Measurements from ENCODE around the gene PLCB3.

The PLCB3 gene

DNA sequence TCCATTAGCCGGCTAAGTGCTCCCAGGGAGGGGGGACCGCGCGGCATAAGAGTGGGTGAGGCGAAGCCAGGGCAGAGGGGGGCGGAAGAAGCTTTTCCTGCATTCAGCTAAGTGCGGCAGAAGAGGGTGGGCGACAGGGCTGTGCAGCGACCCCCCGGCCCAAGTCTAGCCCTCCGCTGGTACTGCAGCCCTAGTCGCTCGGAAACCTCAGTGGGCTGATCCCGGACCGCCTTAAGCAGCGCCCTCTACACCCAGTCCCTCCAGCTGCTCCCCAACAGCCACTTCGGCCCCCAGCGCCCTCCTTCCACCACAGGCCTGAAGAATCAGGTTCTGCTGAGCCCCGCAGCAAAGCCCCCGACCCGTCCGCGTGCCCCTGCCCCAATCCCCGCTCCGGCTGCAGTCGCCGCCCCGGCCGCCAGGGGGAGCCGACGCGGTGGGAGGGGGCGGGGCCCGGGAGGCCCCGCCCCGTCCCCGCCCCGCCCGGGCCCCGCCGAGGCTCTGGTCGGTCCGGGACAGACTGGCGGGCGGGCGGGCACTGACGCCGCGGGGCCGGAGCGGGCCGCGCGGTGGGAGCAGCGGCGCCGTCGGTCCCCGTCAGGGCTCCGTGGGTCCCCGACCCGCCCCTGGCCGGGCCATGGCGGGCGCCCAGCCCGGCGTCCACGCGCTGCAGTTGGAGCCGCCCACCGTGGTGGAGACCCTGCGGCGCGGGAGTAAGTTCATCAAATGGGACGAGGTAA, at the start of gene PLCB3:
PLCB3 (plus strand) TSS at position 515 of the 737 bp plus-strand sequence; CDS start at position 635, 120 bp downstream.
- Mint-ChIP-seq H3K27me3 (ENCODE audit: low read depth) (no peaks in the 10 kb centered on the region), H3K9me3 (no peaks in the 10 kb centered on the region), H3K4me3 (peak within 1 kb of the TSS; percentile 89), H3K27ac (peak within 1 kb of the TSS; percentile 71), H3K4me1 (ENCODE audit: low read depth) (peaks cover 21% of the 10 kb centered on the region), H3K36me3 (ENCODE audit: low read depth) (peaks cover 2% of the 10 kb centered on the region)

GRCh38 chr11:64201543-64201942, 49.8 kb upstream of the PLCB3 start:
- no peaks in the 10 kb centered on the region for H3K27me3 Mint-ChIP-seq (ENCODE audit: low read depth)
- no peak overlapping the region for H3K4me3 Mint-ChIP-seq
- H3K36me3 Mint-ChIP-seq (ENCODE audit: low read depth) = peaks cover 57% of the 10 kb centered on the region
- H3K9me3 Mint-ChIP-seq = no peaks in the 10 kb centered on the region
- no peak overlapping the region for H3K27ac Mint-ChIP-seq
- H3K4me1 Mint-ChIP-seq (ENCODE audit: low read depth) = peaks cover 20% of the 10 kb centered on the region

DNA sequence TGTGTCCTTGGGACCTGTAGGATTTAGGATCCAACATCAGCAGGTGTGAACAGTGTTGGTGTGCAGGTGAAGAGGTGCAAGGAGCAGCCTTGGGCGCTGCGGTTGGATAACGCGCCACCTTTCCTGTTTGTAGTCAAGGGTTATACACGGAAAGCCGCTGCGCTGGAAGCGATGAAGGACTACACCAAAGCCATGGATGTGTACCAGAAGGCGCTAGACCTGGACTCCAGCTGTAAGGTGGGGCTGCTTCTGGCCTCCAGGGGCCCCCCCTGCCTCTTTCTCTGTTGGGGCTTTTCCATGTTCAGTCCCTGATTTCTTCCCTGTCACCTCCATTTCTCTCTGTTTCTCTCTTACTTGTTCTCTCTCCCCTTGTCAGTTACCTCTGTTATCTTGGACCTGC, 48.3 kb upstream of the PLCB3 start:
- H3K4me1 Mint-ChIP-seq (ENCODE audit: low read depth) = peaks cover 22% of the 10 kb centered on the region

DNA sequence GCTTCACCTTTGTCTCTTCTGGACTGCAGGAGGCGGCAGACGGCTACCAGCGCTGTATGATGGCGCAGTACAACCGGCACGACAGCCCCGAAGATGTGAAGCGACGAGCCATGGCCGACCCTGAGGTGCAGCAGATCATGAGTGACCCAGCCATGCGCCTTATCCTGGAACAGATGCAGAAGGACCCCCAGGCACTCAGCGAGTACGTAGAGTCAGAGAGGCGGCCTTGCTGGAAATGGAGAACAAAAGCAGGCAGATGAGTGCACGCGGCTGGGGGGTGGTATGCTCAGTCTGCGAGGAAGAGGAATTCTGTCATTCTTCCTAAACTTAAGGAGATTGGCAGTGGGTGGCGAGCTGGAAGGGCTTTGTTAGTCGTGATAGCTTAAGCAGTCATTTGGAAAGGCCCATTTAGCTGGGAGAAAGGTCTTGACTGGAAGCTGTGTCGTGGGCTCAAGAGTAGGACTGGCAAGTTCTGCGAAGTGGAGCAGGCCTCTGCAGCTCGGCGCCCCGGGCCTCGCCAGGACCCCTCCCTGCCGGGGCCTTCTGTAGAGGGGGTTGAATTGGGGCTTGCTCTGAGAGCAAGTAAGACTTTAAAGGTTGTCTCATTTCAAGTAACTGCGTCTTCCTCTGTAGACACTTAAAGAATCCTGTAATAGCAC, 47.8 kb upstream of the PLCB3 start:
- no peaks in the 10 kb centered on the region for H3K27me3 Mint-ChIP-seq (ENCODE audit: low read depth)
- peak overlapping the region; percentile 3 for H3K27ac Mint-ChIP-seq
- H3K9me3 Mint-ChIP-seq = no peaks in the 10 kb centered on the region
- peak overlapping the region; percentile 28 for H3K4me3 Mint-ChIP-seq
- peaks cover 22% of the 10 kb centered on the region for H3K4me1 Mint-ChIP-seq (ENCODE audit: low read depth)
- H3K36me3 Mint-ChIP-seq (ENCODE audit: low read depth) = peaks cover 56% of the 10 kb centered on the region

More for the DNA sequence above, 48.3 kb upstream of the PLCB3 start:
- no peaks in the 10 kb centered on the region for H3K27me3 Mint-ChIP-seq (ENCODE audit: low read depth)
- H3K4me3 Mint-ChIP-seq = no peak overlapping the region
- peak overlapping the region; percentile 3 for H3K27ac Mint-ChIP-seq
- H3K9me3 Mint-ChIP-seq = no peaks in the 10 kb centered on the region
- H3K36me3 Mint-ChIP-seq (ENCODE audit: low read depth) = peaks cover 56% of the 10 kb centered on the region

DNA sequence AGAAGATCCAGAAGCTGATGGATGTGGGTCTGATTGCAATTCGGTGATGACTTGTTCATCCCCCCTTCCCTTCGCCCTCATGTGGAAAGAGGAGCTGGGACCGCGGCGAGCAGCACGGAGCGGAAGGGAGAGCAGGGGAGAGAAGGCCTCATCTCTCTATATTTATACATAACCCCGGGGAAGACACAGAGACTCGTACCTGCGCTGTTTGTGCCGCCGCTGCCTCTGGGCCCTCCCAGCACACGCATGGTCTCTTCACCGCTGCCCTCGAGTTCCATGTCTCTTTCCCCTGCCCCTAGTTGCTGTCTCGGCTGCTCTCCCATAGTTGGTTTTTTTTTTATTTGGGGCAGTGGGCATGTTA, 47.3 kb upstream of the PLCB3 start:
- H3K4me3 Mint-ChIP-seq = peak overlapping the region; percentile 28
- no peaks in the 10 kb centered on the region for H3K9me3 Mint-ChIP-seq
- peaks cover 25% of the 10 kb centered on the region for H3K4me1 Mint-ChIP-seq (ENCODE audit: low read depth)
- H3K27me3 Mint-ChIP-seq (ENCODE audit: low read depth) = no peaks in the 10 kb centered on the region
- peak overlapping the region; percentile 88 for H3K27ac Mint-ChIP-seq
- H3K36me3 Mint-ChIP-seq (ENCODE audit: low read depth) = peaks cover 59% of the 10 kb centered on the region

DNA sequence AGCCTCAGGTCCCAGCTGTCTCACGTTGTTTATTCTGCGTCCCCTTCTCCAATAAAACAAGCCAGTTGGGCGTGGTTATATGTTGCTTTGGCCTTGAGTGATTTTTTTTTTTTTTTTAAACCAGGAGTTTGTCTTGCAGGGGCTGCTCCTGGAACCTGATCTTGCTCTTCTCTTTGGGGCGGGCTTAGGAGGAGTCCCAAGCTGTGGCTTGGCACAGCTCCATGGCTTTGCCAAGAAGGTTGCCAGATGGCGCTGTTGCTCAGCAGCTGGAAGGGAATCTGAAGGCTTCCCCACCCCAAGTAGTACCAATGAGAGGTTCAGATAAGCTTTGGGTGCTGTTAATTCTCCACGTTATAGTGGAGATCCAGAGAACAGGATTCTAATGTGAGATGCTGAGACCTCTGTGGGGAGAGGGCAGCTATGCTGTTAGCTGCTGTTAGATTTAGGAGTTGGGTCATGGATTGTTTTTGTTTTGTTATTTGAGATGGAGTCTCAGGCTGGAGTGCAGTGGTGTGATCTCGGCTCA, 46.8 kb upstream of the PLCB3 start:
- Mint-ChIP-seq H3K36me3 (ENCODE audit: low read depth) (peaks cover 62% of the 10 kb centered on the region), H3K9me3 (no peaks in the 10 kb centered on the region), H3K27me3 (ENCODE audit: low read depth) (no peaks in the 10 kb centered on the region), H3K4me1 (ENCODE audit: low read depth) (peaks cover 28% of the 10 kb centered on the region), H3K4me3 (peak overlapping the region; percentile 70), H3K27ac (peak overlapping the region; percentile 88)

DNA sequence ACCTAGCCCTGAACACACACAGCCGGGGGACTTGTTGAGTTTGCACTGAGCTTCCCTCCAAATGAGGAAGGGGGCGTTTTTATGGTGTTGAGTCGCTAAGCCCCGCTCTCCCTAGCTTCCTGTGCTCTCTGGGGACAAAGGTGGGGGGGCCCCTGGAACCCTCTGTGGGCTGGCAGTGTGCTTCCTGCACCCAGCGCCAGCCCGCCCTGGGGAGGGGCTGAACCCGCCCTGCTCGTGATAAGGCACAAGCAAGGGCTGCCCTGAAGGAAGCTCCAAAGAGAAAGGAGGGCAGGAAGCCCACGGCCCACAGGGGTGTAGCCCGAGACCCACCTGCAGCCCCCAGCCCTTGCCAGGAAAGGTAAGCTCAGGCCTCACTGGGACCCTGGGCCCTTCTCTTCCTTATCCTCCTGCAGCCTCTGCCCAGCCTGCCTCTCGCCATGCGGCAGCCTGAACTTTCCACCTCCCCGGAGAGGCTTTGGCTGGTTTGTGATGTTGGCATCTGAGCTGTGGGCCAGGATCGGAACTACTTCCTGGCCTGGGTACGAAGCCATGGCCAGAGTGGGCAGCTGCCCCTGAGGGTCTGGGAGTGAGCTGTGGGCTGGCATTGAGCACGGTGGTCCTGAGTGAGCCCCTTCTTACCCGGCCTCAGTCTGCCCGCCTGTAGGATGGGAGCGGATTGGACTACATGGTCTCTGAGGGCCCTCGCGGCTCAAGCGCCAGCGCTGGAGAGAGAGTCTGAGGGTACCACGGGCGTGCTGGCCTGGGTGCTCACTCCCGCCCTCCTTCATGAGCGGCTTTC, 44.7 kb upstream of the PLCB3 start, which contains the start of gene FERMT3:
FERMT3 (plus strand) TSS at position 265 of the 799 bp plus-strand sequence. CDS start 644 bp downstream, outside the sequence.
- Mint-ChIP-seq H3K9me3 (no peaks in the 10 kb centered on the region), H3K4me3 (peak within 1 kb of the TSS; percentile 90), H3K27ac (peak within 1 kb of the TSS; percentile 95), H3K27me3 (ENCODE audit: low read depth) (no peaks in the 10 kb centered on the region), H3K36me3 (ENCODE audit: low read depth) (peaks cover 55% of the 10 kb centered on the region), H3K4me1 (ENCODE audit: low read depth) (peaks cover 28% of the 10 kb centered on the region)

- H3K4me1 Mint-ChIP-seq (ENCODE audit: low read depth) = peaks cover 32% of the 10 kb centered on the region
- peak overlapping the region; percentile 95 for H3K27ac Mint-ChIP-seq
- H3K4me3 Mint-ChIP-seq = peak overlapping the region; percentile 90
- H3K27me3 Mint-ChIP-seq (ENCODE audit: low read depth) = no peaks in the 10 kb centered on the region
- H3K36me3 Mint-ChIP-seq (ENCODE audit: low read depth) = peaks cover 59% of the 10 kb centered on the region
- H3K9me3 Mint-ChIP-seq = no peaks in the 10 kb centered on the region
Measured at GRCh38 chr11:64207256-64208085, 43.9 kb upstream of the PLCB3 start.

- H3K4me1 Mint-ChIP-seq (ENCODE audit: low read depth) = peaks cover 33% of the 10 kb centered on the region
- no peaks in the 10 kb centered on the region for H3K27me3 Mint-ChIP-seq (ENCODE audit: low read depth)
- peak overlapping the region; percentile 95 for H3K27ac Mint-ChIP-seq
- peaks cover 53% of the 10 kb centered on the region for H3K36me3 Mint-ChIP-seq (ENCODE audit: low read depth)
- peak overlapping the region; percentile 90 for H3K4me3 Mint-ChIP-seq
- H3K9me3 Mint-ChIP-seq = no peaks in the 10 kb centered on the region
Measured at GRCh38 chr11:64208086-64208795, 43.1 kb upstream of the PLCB3 start.

DNA sequence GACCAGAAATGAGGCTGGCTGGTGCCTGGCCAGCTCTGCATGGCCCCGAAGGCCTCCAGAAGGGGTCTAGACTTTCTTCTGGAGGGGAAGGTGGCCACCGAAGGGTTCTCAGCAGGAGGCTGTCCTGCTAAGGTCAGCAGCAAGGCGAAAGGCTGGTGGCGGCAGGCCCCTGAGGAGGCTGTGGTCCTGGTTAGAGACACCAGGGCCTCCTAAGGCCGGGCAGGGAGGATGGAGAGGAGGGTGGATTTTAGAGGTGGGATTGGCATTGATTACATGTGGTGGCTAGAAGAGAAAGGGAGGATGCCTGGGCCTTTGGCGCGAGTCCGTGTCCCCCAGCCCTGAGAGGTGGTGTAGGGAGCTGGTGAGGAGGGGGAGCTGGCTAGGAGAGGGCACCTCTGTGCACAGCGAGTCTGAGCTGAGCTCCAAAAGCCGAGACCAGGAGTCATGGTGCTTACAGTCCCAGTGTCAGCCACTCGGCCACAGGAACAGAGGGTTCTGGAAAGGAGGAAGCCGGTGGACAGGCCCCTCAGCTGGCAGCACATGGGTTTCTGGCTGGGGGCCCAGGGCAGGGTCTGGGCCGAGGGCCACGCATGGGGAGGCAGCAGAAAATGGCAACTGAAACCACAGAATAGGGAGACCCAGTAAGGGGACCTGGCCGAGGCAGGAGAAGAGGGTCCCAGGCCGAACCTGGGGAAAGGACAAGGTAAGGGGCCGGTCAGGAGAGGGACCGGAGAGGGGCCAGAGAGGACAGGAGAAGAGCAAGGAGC, 42.4 kb upstream of the PLCB3 start:
- peaks cover 50% of the 10 kb centered on the region for H3K36me3 Mint-ChIP-seq (ENCODE audit: low read depth)
- peaks cover 29% of the 10 kb centered on the region for H3K4me1 Mint-ChIP-seq (ENCODE audit: low read depth)
- peak overlapping the region; percentile 67 for H3K27ac Mint-ChIP-seq
- peak overlapping the region; percentile 65 for H3K4me3 Mint-ChIP-seq
- H3K9me3 Mint-ChIP-seq = no peaks in the 10 kb centered on the region
- H3K27me3 Mint-ChIP-seq (ENCODE audit: low read depth) = no peaks in the 10 kb centered on the region

DNA sequence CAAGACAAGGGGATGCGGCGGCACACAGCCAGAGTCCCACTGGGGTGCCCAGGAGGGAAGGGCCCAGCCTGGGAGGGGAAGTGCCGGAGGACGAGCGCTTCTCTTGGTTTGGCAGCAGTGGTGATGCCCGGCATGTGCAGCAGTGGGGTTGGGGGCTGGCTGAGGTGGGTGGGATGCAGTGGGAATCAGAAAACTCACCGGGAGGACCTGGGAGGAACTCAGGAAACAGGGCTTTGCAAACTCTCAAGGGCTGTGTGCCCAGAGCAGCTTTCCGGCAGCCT, 41.8 kb upstream of the PLCB3 start:
- Mint-ChIP-seq H3K36me3 (ENCODE audit: low read depth) (peaks cover 45% of the 10 kb centered on the region), H3K9me3 (no peaks in the 10 kb centered on the region), H3K4me1 (ENCODE audit: low read depth) (peaks cover 24% of the 10 kb centered on the region), H3K27ac (no peak overlapping the region), H3K27me3 (ENCODE audit: low read depth) (no peaks in the 10 kb centered on the region), H3K4me3 (no peak overlapping the region)

- no peak overlapping the region for H3K4me3 Mint-ChIP-seq
- no peaks in the 10 kb centered on the region for H3K9me3 Mint-ChIP-seq
- H3K27ac Mint-ChIP-seq = peak overlapping the region; percentile 24
- no peaks in the 10 kb centered on the region for H3K27me3 Mint-ChIP-seq (ENCODE audit: low read depth)
- peaks cover 24% of the 10 kb centered on the region for H3K4me1 Mint-ChIP-seq (ENCODE audit: low read depth)
- H3K36me3 Mint-ChIP-seq (ENCODE audit: low read depth) = peaks cover 48% of the 10 kb centered on the region
Measured at GRCh38 chr11:64210301-64211020, 40.9 kb upstream of the PLCB3 start.
